ENCODE measurements around the gene PPOX. TPM values are rescaled to one million over a fixed set of nuclear protein-coding genes. Genes with fewer than 3 reads are reported as not detected.

Gene PPOX
- total RNA-seq, result 10 to 100 TPM; 22.2 to 75.2 (median 37.2) TPM

DNA sequence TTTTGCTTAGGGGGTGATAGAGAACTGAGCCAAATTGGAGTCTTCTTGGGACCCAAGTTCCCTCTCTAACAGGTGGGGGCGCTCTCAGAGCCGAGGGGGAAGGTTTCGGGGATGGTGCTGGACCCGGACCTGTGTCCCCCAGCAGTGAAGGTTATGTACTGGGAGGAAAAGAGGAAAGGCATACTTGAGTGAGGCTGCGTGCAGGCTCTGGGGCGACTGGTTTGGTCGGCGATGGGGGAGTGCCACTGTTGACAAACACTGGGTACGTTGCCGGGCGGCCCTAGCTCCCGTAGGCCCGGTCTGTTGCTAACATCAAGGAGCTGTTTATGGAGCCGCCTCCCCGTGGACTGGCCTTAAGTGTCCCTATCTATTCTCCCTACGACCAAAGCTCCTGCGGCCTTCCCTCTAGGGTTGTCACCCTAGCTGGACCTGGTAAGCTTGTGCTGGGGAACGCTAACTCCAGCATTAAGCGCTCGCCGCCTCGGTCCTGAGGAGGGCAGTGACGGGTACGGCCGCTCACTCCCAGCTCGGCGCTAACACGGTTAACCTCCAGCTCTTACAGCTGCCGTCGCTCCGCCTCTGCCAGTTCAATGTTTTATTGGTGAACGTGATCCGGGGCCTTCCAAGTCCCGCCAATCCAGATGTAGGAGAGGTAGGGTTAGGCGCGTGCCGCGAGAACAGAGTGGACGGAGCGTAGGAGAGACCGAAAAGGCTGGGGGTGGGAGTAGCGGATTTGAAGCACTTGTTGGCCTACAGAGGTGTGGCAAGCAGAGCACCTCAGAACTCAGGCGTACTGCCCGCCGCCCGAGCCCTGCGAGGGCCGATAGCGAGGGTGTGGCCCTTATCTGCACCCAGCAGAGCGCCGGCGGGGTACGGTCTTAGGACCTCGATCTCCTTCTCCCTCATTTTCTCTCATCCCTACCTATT lies at the start of gene PPOX:
PPOX (plus strand) TSS at position 685 of the 927 bp plus-strand sequence. CDS start 422 bp downstream, outside the sequence.
- TF ChIP-seq POLR2A (IDR thresholded peaks at IDR 0.05), result peak in 1 of 2 donors; percentile 71
- peak in 1 of 2 donors; percentile 4 for TF ChIP-seq CTCF (IDR thresholded peaks at IDR 0.05)
- TF ChIP-seq EP300 (IDR thresholded peaks at IDR 0.05), result no peak
- TF ChIP-seq POLR2AphosphoS5 (IDR thresholded peaks at IDR 0.05), result peak; percentile 39 to 84 (median 76)
- whole genome bisulfite sequencing, result under 1% methylated on average over 41 of the region's 54 CpGs

GRCh38 chr1:161117759-161118581 lies 48.3 kb upstream of the PPOX start, which contains the start of the genes NIT1 and PFDN2:
TSS of gene NIT1 (plus strand) at chr1:161118105. CDS start at chr1:161118177, 72 bp downstream.
TSS of gene PFDN2 (minus strand) at chr1:161118037. CDS start at chr1:161118026, 11 bp downstream.
- Histone ChIP-seq H3K27ac (peak within 1 kb of the TSS; percentile 97), H3K27me3 (no peaks in the 10 kb centered on the region), H3K9me3 (no peaks in the 10 kb centered on the region), H3K4me1 (peaks cover 63% of the 10 kb centered on the region), H3K4me3 (peak within 1 kb of the TSS; percentile 99), H3K36me3 (peaks cover 35% of the 10 kb centered on the region)
- peak; percentile 84 to 90 for TF ChIP-seq POLR2A (IDR thresholded peaks at IDR 0.05)
- TF ChIP-seq CTCF (IDR thresholded peaks at IDR 0.05), result no peak
- TF ChIP-seq POLR2AphosphoS5 (IDR thresholded peaks at IDR 0.05), result peak; percentile 92 to 96 (median 95)
- no peak for TF ChIP-seq EP300 (IDR thresholded peaks at IDR 0.05)
- peak; percentile 92 to 94 for DNase-seq (ENCODE audit: low spot score in 2 of 2)
- under 1% methylated on average over 31 of the region's 58 CpGs for WGBS

More for the DNA sequence above, at the start of gene PPOX:
- H3K27me3 ChIP-seq, result no peaks in the 10 kb centered on the region
- H3K27ac ChIP-seq, result peak within 1 kb of the TSS; percentile 87
- H3K4me1 ChIP-seq, result peaks cover 35% of the 10 kb centered on the region
- DNase-seq (ENCODE audit: low spot score in 2 of 2), result peak; percentile 98 to 99
- H3K9me3 ChIP-seq, result no peaks in the 10 kb centered on the region
- H3K4me3 ChIP-seq, result peak within 1 kb of the TSS; percentile 81
- H3K36me3 ChIP-seq, result peaks cover 58% of the 10 kb centered on the region

GRCh38 chr1:161119092-161119903 lies 46.9 kb upstream of the PPOX start:
- H3K27ac ChIP-seq, result peak overlapping the region; percentile 97

More at GRCh38 chr1:161119092-161119903, 46.9 kb upstream of the PPOX start:
- DNase-seq (ENCODE audit: low spot score in 2 of 2), result no peak
- Histone ChIP-seq H3K4me3 (peak overlapping the region; percentile 99), H3K27me3 (no peaks in the 10 kb centered on the region), H3K36me3 (peaks cover 44% of the 10 kb centered on the region), H3K9me3 (no peaks in the 10 kb centered on the region), H3K4me1 (peaks cover 59% of the 10 kb centered on the region)
- 46% methylated on average over 6 of the region's 10 CpGs for WGBS
- TF ChIP-seq POLR2AphosphoS5 (IDR thresholded peaks at IDR 0.05) (peak in 1 of 3 donors; percentile 2), CTCF (IDR thresholded peaks at IDR 0.05) (peak; percentile 43 to 62), EP300 (IDR thresholded peaks at IDR 0.05) (no peak)
